Endothelial cell of umbilical vein (primary cell): ENCODE results near the gene PLB1. TPM values are rescaled to one million over a fixed set of nuclear protein-coding genes. Genes with fewer than 3 reads are reported as not detected.

Experiments
- BruUV-seq: library from RNA; stranded (reverse); fragments of 400-500 nt; replicated peaks from 2 replicates; lab custom pipeline; 2021; lab: Mats Ljungman, UMichigan
- CTCF ChIA-PET: fragments of 300-600, 350-600 bp; sonication (Branson Sonifier 250); formaldehyde crosslinking; loops from one replicate; lab custom pipeline; 2021; ENCODE audit warnings: antibody characterized with exemption, inconsistent platforms; lab: Charles Lee
- POLR2A ChIA-PET: fragments of 300-600, 350-600 bp; sonication (Branson Sonifier 250); formaldehyde crosslinking; loops from one replicate; lab custom pipeline; 2021; ENCODE audit warnings: antibody characterized with exemption, inconsistent platforms; lab: Charles Lee
- DNase-seq: peaks from one replicate; pipeline ENCODE4 v3.0.0-alpha.2; 2011; ENCODE audit warnings: low read depth, low spot score
- FAIRE-seq: peaks from 2 replicates; lab custom pipeline; 2011; peaks lifted over from hg19 to GRCh38; lab: Jason Lieb, UNC
- H2AFZ ChIP-seq: 2 replicates; pipeline ENCODE4 v1.6.0; 2012; ENCODE audit warnings: low read depth, low read length, control low read depth, inconsistent platforms
- H3K27ac ChIP-seq: 2 replicates; pipeline ENCODE4 v1.5.1; 2011; ENCODE audit warnings: low read depth, mild to moderate bottlenecking, control low read depth, low read length, moderate library complexity; ENCODE audit not compliant: insufficient read depth
- H3K27me3 ChIP-seq, 2 experiments: 2 replicates each; pipeline versions ENCODE4 v1.6.0 to v1.6.1; 2011; ENCODE audit warnings: low read length in 2 of 2, mixed read lengths in 1 of 2; ENCODE audit not compliant: control insufficient read depth in 2 of 2, insufficient read depth in 2 of 2
- H3K36me3 ChIP-seq, 2 experiments: 2 replicates in 1 of 2; 3 replicates in 1 of 2; pipeline ENCODE4 v1.5.1; 2011; ENCODE audit warnings: low read length in 2 of 2, mild to moderate bottlenecking in 1 of 2, moderate library complexity in 1 of 2; ENCODE audit not compliant: control insufficient read depth in 2 of 2, insufficient read depth in 2 of 2; ENCODE audit errors: extremely low read depth in 1 of 2
- H3K4me1 ChIP-seq: 3 replicates; pipeline ENCODE4 v1.5.1; 2011; ENCODE audit warnings: mild to moderate bottlenecking, low read length; ENCODE audit not compliant: control insufficient read depth, insufficient read depth; ENCODE audit errors: extremely low read depth
- H3K4me2 ChIP-seq: 2 replicates; pipeline ENCODE4 v1.6.1; 2011; ENCODE audit warnings: low read length, control low read depth, mixed read lengths; ENCODE audit not compliant: insufficient read depth
- H3K4me3 ChIP-seq, 3 experiments: fragments of 200-600 bp in 1 of 3; sonication (generic), shearing (Covaris generic) in 1 of 3; replicated peaks in 1 of 3; 2 replicates each; pipeline ENCODE4 v1.5.1; 2011 to 2016; ENCODE audit warnings: control low read depth in 3 of 3, low read length in 3 of 3, mild to moderate bottlenecking in 2 of 3, inconsistent platforms in 1 of 3, low read depth in 1 of 3, moderate library complexity in 1 of 3; ENCODE audit not compliant: insufficient read depth in 1 of 3
- H3K79me2 ChIP-seq: 2 replicates; pipeline ENCODE4 v1.6.0; 2012; ENCODE audit warnings: low read length, inconsistent platforms; ENCODE audit not compliant: control insufficient read depth, insufficient read depth
- H3K9ac ChIP-seq: replicated peaks from 2 replicates; pipeline ENCODE3; 2011; ENCODE audit warnings: low read length, control low read depth; ENCODE audit not compliant: insufficient read depth; ENCODE audit errors: extremely low read depth
- H3K9me1 ChIP-seq: replicated peaks from 3 replicates; pipeline ENCODE4 v1.6.0; 2011; ENCODE audit warnings: mild to moderate bottlenecking, low read length; ENCODE audit not compliant: control insufficient read depth, insufficient read depth; ENCODE audit errors: extremely low read depth
- H3K9me3 ChIP-seq: replicated peaks from 2 replicates; pipeline ENCODE4 v1.5.1; 2012; ENCODE audit warnings: low read length, inconsistent platforms; ENCODE audit not compliant: control insufficient read depth, insufficient read depth
- H4K20me1 ChIP-seq: replicated peaks from 2 replicates; pipeline ENCODE3; 2011; ENCODE audit warnings: mild to moderate bottlenecking, low read length; ENCODE audit not compliant: control insufficient read depth, insufficient read depth; ENCODE audit errors: extremely low read depth
- EZH2 ChIP-seq: IDR thresholded peaks from 2 replicates; pipeline ENCODE4 v1.6.1; 2012; ENCODE audit warnings: borderline replicate concordance, low read depth, mild to moderate bottlenecking, moderate library complexity, low read length, inconsistent platforms; ENCODE audit not compliant: severe bottlenecking
- FOS ChIP-seq: IDR thresholded peaks from 2 replicates; pipeline ENCODE4 v1.6.1; 2011; ENCODE audit warnings: mild to moderate bottlenecking, low read length, moderate library complexity, borderline replicate concordance; ENCODE audit not compliant: insufficient read depth
- GATA2 ChIP-seq: IDR thresholded peaks from 2 replicates; pipeline ENCODE4 v1.7.0; 2011; ENCODE audit warnings: low read depth, mild to moderate bottlenecking, moderate library complexity, mixed read lengths, low read length; ENCODE audit not compliant: insufficient read length, insufficient read depth
- JUN ChIP-seq: IDR thresholded peaks from 2 replicates; pipeline ENCODE4 v1.6.1; 2011; ENCODE audit warnings: borderline replicate concordance, low read depth; ENCODE audit not compliant: insufficient read length, insufficient read depth
- MYC ChIP-seq: IDR thresholded peaks from one replicate; pipeline ENCODE4 v1.6.1; 2011; ENCODE audit warnings: mild to moderate bottlenecking, low read depth, low read length
- POLR2A ChIP-seq: IDR thresholded peaks from 2 replicates; pipeline ENCODE4 v1.6.1; 2012; ENCODE audit warnings: low read depth, mild to moderate bottlenecking, control low read depth, low read length
- POLR2AphosphoS5 ChIP-seq: IDR thresholded peaks from 2 replicates; pipeline ENCODE4 v1.6.1; 2012; ENCODE audit warnings: low read depth, mild to moderate bottlenecking, control low read depth, low read length, moderate library complexity; ENCODE audit not compliant: insufficient read depth
- dilution Hi-C: fragments of 300-500 bp; cut with MboI; formaldehyde crosslinking; loops from one replicate; pipeline ENCODE4 v1.15.0; 2019; ENCODE audit warnings: low sequenced_read_pairs; ENCODE audit not compliant: extremely low pct_ligation_motif_present
- intact Hi-C: fragments of 100-400 bp; cut with micrococcal nuclease; formaldehyde crosslinking; loops from one replicate; pipeline ENCODE4 v1.10.0; 2022
- polyA plus RNA-seq, 4 experiments: library from polyadenylated mRNA; depleted of rRNA in 3 of 4; stranded (reverse) in 3 of 4; unstranded in 1 of 4; fragments of >200 nt; gene quantifications; 2 replicates each; pipeline versions ENCODE4 v1.2.1 to v1.2.3, GENCODE V29; 2011 to 2012; ENCODE audit warnings: missing spikeins in 1 of 4
- total RNA-seq: library from RNA; stranded (reverse); gene quantifications from 2 replicates; pipeline ENCODE4 v1.2.3, GENCODE V29; 2021
- TF ChIP-seq, protein P1 (sequence below): IDR thresholded peaks from 2 replicates; pipeline ENCODE4 v1.6.1; 2011; ENCODE audit not compliant: insufficient read depth, insufficient read length
- TF ChIP-seq, protein P2 (sequence below), 2 donors: IDR thresholded peaks; 1 replicate in 1 of 2; 2 replicates in 1 of 2; pipeline ENCODE4 v1.5.1; 2011; ENCODE audit warnings: low read length in 2 of 2, mild to moderate bottlenecking in 2 of 2, moderate library complexity in 2 of 2, control low read depth in 1 of 2, inconsistent platforms in 1 of 2, low read depth in 1 of 2; ENCODE audit not compliant: insufficient read depth in 1 of 2; ENCODE audit errors: extremely low read depth in 1 of 2

The PLB1 gene
- total and polyA plus RNA-seq, 2 donors (not counting 3 experiments of a cell fraction or from before 2014, with no cell fraction given): 0.75 to 0.80 TPM

DNA sequence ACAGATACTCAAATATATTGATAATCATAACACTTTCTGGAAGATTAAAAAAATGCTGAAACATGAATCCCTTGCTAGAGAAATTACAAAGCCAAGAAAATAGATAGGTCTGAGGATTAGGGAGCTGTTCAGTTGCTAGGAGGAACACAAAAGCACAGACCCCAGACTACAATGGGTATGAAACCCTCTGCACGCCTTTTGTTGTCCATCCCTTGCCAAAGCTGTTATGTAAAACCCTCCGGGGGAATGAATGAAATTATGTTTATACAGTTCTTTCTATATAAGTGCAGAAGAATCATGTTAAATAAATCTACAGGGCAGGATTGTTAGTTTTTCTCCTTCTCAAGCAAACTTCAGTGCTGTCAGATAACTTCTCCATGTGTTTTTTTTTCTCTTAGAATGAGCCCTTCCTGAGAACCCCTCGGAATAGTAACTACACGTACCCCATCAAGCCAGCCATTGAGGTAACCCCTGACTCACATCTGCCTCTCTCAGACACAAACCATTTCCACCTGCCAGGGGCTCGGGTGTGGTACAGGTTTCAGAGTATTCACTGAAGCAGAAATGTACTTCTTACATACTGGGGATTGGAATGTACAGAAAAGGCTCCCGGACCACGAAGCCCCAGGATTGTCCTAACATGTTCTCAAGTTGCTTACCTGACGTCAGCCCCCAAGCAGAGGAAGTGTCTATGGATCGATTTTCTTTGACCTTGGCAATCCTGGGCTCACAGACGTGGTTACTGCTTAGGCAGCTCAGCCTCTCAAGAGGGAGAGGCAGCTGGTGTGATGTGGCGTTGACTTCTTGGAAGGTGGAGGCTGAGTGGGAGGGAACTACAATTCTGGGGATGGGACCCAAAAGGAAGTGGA is 118.0 kb downstream of the PLB1 start:
- H3K4me1 ChIP-seq: peaks cover 35% of the 10 kb centered on the region
- H3K9me1 ChIP-seq: no peaks in the 10 kb centered on the region
- no peak overlapping the region for H3K27ac ChIP-seq
- DNase-seq: no peak
- FAIRE-seq: no peak
- H2AFZ ChIP-seq: no peak overlapping the region
- H3K36me3 ChIP-seq: no peaks in the 10 kb centered on the region
- no TSS peak for BruUV-seq
- dilution Hi-C loops (no loop called here), intact Hi-C loops (no loop called here)
- no peaks in the 10 kb centered on the region for H3K79me2 ChIP-seq
- no peaks in the 10 kb centered on the region for H3K9me3 ChIP-seq
- H3K9ac ChIP-seq: no peak overlapping the region
- TF ChIP-seq JUN (no peak), FOS (no peak), POLR2AphosphoS5 (no peak), EZH2 (no peak), GATA2 (no peak), POLR2A (no peak), MYC (no peak)
- TF ChIP-seq, protein P1, sequence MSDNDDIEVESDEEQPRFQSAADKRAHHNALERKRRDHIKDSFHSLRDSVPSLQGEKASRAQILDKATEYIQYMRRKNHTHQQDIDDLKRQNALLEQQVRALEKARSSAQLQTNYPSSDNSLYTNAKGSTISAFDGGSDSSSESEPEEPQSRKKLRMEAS: no peak
- TF ChIP-seq, protein P2, sequence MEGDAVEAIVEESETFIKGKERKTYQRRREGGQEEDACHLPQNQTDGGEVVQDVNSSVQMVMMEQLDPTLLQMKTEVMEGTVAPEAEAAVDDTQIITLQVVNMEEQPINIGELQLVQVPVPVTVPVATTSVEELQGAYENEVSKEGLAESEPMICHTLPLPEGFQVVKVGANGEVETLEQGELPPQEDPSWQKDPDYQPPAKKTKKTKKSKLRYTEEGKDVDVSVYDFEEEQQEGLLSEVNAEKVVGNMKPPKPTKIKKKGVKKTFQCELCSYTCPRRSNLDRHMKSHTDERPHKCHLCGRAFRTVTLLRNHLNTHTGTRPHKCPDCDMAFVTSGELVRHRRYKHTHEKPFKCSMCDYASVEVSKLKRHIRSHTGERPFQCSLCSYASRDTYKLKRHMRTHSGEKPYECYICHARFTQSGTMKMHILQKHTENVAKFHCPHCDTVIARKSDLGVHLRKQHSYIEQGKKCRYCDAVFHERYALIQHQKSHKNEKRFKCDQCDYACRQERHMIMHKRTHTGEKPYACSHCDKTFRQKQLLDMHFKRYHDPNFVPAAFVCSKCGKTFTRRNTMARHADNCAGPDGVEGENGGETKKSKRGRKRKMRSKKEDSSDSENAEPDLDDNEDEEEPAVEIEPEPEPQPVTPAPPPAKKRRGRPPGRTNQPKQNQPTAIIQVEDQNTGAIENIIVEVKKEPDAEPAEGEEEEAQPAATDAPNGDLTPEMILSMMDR (IDR thresholded peaks at IDR 0.05; ENCODE audit: extremely low read depth in 1 of 2, insufficient read depth in 1 of 2, low read depth in 1 of 2, low read length in 2 of 2): no peak
- no peak overlapping the region for H3K4me2 ChIP-seq
- ChIA-PET POLR2A (no interaction called here), CTCF (interaction anchor here (2.2 kb wide), 1 partner anchor 19 kb away, joined by 15 read pairs; no protein-coding TSS in a partner anchor)
- no peak overlapping the region for H3K4me3 ChIP-seq
- no peaks in the 10 kb centered on the region for H3K27me3 ChIP-seq
- H4K20me1 ChIP-seq: no peaks in the 10 kb centered on the region
